ENCODE measurements around the gene FAM171A2. TPM values are rescaled to one million over a fixed set of nuclear protein-coding genes. Genes with fewer than 3 reads are reported as not detected.

The FAM171A2 gene
- polyA plus RNA-seq, 1 donor (not counting 4 experiments of a cell fraction or from before 2014, with no cell fraction given) = 0.35 TPM

DNA sequence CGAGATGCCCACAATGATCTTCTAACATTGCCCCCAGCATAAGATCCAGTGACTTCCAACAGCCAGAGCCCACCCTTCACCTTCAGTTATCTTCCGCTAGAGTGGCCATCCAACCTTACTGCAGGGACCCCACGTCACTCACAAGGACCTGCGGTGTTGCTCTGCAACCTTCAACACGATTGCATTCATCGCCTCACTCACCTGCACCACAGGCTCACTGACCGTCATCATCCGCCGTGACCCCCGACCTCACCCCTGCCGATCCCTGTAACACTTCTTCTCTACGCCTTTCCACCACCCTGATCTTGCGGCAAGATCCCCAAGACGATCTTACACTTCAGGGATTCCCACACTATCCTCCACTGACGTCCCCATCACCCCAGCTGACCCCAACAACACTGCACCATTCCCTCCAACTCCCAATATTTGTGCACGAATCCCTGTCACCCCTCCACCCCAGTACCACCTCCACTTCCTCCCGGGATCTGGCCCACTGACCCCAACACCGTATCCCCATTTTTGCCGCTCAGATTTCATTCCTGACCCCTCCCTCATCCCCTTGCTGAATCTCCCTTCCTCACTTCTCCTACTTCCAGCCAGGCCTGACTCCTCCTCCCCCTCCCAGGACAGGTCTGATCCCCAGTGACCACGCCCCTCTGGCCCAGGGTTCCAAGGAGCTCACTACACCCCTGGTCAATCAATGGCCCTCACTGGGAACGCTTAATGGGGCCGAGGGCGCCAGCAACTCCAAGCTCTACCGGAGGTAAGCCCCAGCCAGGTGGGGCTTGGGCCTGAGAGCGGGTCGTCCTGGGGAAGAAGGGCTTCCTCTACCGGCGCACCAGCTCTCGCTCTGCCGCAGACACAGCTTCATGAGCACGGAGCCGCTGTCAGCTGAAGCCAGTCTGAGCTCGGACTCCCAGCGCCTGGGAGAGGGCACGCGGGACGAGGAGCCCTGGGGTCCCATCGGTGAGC lies 47.6 kb downstream of the FAM171A2 start:
- no peaks in the 10 kb centered on the region for H3K9me3 ChIP-seq (ENCODE audit: control insufficient read depth, low read depth, low read length)
- H3K27ac ChIP-seq (ENCODE audit: control insufficient read depth, insufficient read depth, low read length) = no peak overlapping the region
- dilution Hi-C loops (cut with MboI; ENCODE audit: extremely low pct_ligation_motif_present, low sequenced_read_pairs) = no loop called here
- peaks cover 11% of the 10 kb centered on the region for H3K4me1 ChIP-seq (ENCODE audit: control insufficient read depth, extremely low read depth, insufficient read depth, low read length)
- no peak overlapping the region for H3K9ac ChIP-seq (ENCODE audit: control insufficient read depth, extremely low read depth, insufficient read depth, low read length)
- FAIRE-seq (no peak), DNase-seq (ENCODE audit: low read depth, low spot score) (no peak)
- H3K36me3 ChIP-seq (ENCODE audit: control insufficient read depth in 2 of 2, extremely low read depth in 1 of 2, insufficient read depth in 2 of 2, low read length in 2 of 2) = peaks cover 15 to 20% of the 10 kb centered on the region in 2 experiments
- TF ChIP-seq, protein P1, sequence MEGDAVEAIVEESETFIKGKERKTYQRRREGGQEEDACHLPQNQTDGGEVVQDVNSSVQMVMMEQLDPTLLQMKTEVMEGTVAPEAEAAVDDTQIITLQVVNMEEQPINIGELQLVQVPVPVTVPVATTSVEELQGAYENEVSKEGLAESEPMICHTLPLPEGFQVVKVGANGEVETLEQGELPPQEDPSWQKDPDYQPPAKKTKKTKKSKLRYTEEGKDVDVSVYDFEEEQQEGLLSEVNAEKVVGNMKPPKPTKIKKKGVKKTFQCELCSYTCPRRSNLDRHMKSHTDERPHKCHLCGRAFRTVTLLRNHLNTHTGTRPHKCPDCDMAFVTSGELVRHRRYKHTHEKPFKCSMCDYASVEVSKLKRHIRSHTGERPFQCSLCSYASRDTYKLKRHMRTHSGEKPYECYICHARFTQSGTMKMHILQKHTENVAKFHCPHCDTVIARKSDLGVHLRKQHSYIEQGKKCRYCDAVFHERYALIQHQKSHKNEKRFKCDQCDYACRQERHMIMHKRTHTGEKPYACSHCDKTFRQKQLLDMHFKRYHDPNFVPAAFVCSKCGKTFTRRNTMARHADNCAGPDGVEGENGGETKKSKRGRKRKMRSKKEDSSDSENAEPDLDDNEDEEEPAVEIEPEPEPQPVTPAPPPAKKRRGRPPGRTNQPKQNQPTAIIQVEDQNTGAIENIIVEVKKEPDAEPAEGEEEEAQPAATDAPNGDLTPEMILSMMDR (optimal IDR thresholded peaks at IDR 0.05 in 1 of 3, IDR thresholded peaks at IDR 0.05 in 1 of 3, conservative IDR thresholded peaks at IDR 0.05 in 1 of 3; ENCODE audit: extremely low read depth in 1 of 3, insufficient read depth in 2 of 3, low read length in 3 of 3) = no peak
- peak; percentile 32 for TF ChIP-seq EZH2 (IDR thresholded peaks at IDR 0.05; ENCODE audit: low read length)
- peak overlapping the region; percentile 56 for H3K4me2 ChIP-seq (ENCODE audit: control insufficient read depth, extremely low read depth, insufficient read depth, low read depth, low read length)
- H3K4me3 ChIP-seq (ENCODE audit: control insufficient read depth in 2 of 3, extremely low read depth in 1 of 3, insufficient read depth in 2 of 3, low read depth in 1 of 3, low read length in 3 of 3) = peak overlapping the region in 2 of 3 experiments; percentile 11 to 42
- no peaks in the 10 kb centered on the region for H3K9me1 ChIP-seq (ENCODE audit: control insufficient read depth, extremely low read depth, insufficient read depth, low read length)
- H4K20me1 ChIP-seq (ENCODE audit: control insufficient read depth, extremely low read depth, insufficient read depth, low read length) = peaks cover 2% of the 10 kb centered on the region
- no peaks in the 10 kb centered on the region for H3K79me2 ChIP-seq (ENCODE audit: control insufficient read depth, insufficient read depth, low read length)
- H2AFZ ChIP-seq (ENCODE audit: control insufficient read depth, low read length) = no peak overlapping the region
- H3K27me3 ChIP-seq (ENCODE audit: control insufficient read depth, extremely low read depth, insufficient read depth, low read length) = peaks cover 31% of the 10 kb centered on the region

DNA sequence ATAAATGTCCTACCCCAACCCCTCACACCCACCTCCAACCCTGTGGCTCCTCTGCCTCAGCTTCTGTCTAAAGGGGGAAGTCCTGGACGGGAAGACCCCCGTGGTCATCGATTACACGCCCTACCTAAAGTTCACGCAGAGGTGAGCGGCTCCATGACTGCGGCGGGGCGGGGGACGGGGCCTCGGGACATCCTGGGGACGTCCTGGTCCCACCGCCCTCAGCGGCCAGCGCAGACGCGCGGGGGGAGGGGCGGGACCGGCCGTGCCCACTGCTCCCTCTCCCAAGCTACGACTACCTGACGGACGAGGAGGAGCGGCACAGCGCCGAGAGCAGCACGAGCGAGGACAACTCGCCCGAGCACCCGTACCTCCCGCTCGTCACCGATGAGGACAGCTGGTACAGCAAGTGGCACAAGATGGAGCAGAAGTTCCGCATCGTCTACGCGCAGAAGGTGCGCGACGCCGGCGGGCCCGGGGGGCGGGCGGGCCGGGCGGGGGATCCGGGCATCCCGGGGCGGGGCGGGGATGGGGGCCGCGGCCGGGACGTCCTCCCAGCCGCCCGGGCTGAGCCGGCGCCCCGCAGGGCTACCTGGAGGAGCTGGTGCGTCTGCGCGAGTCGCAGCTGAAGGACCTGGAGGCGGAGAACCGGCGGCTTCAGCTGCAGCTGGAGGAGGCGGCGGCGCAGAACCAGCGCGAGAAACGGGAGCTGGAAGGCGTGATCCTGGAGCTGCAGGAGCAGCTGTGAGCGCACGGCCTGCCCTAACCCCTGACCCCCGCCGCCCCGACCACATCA lies 48.6 kb downstream of the FAM171A2 start:
- Histone ChIP-seq H3K36me3 (ENCODE audit: control insufficient read depth in 2 of 2, extremely low read depth in 1 of 2, insufficient read depth in 2 of 2, low read length in 2 of 2) (peaks cover 7 to 12% of the 10 kb centered on the region in 2 experiments), H3K4me3 (ENCODE audit: control insufficient read depth in 2 of 3, extremely low read depth in 1 of 3, insufficient read depth in 2 of 3, low read depth in 1 of 3, low read length in 3 of 3) (peak overlapping the region; percentile 39 to 42 (median 39)), H3K9ac (ENCODE audit: control insufficient read depth, extremely low read depth, insufficient read depth, low read length) (no peak overlapping the region), H3K79me2 (ENCODE audit: control insufficient read depth, insufficient read depth, low read length) (no peaks in the 10 kb centered on the region), H3K27me3 (ENCODE audit: control insufficient read depth, extremely low read depth, insufficient read depth, low read length) (peaks cover 31% of the 10 kb centered on the region), H3K9me3 (ENCODE audit: control insufficient read depth, low read depth, low read length) (no peaks in the 10 kb centered on the region), H2AFZ (ENCODE audit: control insufficient read depth, low read length) (peak overlapping the region; percentile 81), H3K4me2 (ENCODE audit: control insufficient read depth, extremely low read depth, insufficient read depth, low read depth, low read length) (peak overlapping the region; percentile 74), H4K20me1 (ENCODE audit: control insufficient read depth, extremely low read depth, insufficient read depth, low read length) (peaks cover 2% of the 10 kb centered on the region), H3K27ac (ENCODE audit: control insufficient read depth, insufficient read depth, low read length) (no peak overlapping the region), H3K4me1 (ENCODE audit: control insufficient read depth, extremely low read depth, insufficient read depth, low read length) (peaks cover 11% of the 10 kb centered on the region), H3K9me1 (ENCODE audit: control insufficient read depth, extremely low read depth, insufficient read depth, low read length) (no peaks in the 10 kb centered on the region)
- no peak for FAIRE-seq
- dilution Hi-C loops (cut with MboI; ENCODE audit: extremely low pct_ligation_motif_present, low sequenced_read_pairs) = no loop called here
- no peak for DNase-seq (ENCODE audit: low read depth, low spot score)
- peak; percentile 31 for TF ChIP-seq EZH2 (IDR thresholded peaks at IDR 0.05; ENCODE audit: low read length)
- TF ChIP-seq, protein P1 (optimal IDR thresholded peaks at IDR 0.05 in 1 of 3, IDR thresholded peaks at IDR 0.05 in 1 of 3, conservative IDR thresholded peaks at IDR 0.05 in 1 of 3; ENCODE audit: extremely low read depth in 1 of 3, insufficient read depth in 2 of 3, low read length in 3 of 3) = no peak

Measured in keratinocyte (primary cell).